ENCODE data around the gene PAX5.

Gene PAX5

DNA sequence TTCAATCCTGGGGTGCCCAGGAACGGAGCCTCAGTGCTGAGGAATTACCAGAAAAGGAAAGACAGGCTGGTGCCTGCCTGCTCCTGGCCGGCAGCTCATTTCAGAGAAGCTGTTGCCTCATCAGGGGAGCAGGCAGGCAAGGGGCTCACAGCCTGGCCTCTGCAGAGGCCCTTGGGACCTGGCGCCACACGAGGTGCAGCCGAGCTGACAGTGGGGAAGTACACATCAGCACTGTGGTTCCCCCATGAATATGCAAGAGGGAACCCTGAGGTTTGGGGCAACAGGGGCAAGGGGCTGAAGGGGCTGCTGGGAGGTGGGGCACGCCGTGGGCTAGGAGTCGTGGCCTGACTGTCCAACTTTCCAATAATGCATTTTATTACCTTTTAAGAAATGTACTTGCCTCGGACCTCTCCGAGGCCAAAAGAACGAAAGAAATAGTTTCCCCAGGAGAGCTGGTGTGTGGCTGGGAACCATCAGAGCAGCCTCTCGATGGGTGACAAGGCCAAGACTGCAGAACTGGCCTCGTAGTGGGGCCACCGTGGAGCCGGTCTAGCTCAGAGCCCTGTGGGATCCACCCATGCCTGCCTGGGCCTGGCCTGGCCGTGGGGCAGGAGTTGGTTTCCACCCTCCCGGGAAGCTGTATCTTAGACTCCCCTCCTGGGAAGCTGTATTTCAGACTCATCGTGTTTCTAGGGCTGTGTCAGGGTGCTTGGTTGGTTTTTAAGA lies 198.6 kb downstream of the PAX5 start:
- no peak for DNase-seq (ENCODE audit: low read depth, low spot score)

DNA sequence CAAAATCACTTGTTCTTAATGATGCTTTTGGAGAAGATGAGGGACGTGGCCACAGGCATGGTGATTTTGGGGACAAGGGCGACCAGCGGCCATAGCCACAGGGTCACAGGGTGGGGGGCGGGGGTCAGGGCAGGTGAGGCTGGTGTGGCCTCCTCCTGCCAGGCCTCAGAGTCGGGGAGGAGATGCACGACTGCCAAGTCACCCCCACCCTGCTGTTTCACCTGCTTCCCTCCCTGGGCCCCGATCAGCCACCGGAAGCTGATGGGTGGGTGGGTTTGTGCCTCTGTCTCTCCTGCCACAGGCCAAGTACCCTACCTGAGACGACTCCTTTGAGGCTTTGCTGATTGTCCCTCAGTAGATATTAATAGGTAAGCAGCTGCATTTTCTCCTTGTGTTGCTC lies 199.3 kb downstream of the PAX5 start:
- no peak for DNase-seq (ENCODE audit: low read depth, low spot score)

DNA sequence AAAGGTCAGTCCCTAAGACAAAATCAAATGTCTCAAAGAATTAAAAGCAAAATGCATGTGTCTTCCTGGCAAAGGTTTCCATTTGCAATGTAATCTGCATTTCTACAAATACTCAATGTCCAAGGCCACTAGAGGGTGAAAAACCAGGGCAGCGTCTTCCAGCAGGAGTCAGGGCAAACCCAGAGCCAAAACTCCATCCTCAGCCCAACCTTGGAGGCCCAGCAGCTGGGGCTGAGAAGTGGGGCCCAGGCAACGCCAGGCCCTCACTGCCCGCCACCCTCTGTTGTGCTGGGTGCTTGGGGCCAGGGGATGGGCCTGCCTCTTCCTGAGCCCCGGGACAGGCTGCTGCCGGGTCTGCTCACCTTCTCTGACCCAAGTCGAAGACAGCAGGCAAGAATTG lies 200.1 kb downstream of the PAX5 start:
- no peak for DNase-seq (ENCODE audit: low read depth, low spot score)

DNA sequence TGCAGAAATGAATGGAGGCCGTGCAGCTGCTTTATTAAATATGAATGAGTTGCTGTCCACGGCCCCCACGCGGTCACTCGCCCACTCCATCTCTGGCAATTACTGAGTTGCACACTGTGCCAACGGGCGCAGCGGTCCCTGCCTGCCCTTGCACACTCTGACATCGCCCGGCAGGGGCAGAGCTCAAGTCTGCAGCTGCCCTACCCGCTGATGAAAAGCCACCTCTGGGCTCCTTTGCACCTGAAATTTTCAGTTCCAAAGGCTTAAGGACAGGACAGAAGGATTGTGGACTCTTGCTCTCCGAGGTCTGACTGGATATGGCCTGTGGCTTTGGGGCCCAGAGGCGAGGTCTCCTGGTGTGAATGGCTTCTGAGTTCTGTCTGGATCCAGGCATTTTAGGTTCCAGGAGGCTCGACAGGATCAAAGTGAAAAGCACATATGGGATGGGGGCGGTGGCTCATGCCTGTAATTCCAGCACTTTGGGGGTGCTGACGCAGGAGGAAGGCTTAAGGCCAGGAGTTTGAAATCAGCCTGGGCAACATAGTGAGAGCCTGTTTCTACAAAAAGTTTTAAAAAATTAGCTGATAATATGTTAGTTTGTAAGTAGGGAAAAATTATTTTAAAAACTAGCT lies 201.8 kb downstream of the PAX5 start:
- DNase-seq (ENCODE audit: low read depth, low spot score) = no peak

DNA sequence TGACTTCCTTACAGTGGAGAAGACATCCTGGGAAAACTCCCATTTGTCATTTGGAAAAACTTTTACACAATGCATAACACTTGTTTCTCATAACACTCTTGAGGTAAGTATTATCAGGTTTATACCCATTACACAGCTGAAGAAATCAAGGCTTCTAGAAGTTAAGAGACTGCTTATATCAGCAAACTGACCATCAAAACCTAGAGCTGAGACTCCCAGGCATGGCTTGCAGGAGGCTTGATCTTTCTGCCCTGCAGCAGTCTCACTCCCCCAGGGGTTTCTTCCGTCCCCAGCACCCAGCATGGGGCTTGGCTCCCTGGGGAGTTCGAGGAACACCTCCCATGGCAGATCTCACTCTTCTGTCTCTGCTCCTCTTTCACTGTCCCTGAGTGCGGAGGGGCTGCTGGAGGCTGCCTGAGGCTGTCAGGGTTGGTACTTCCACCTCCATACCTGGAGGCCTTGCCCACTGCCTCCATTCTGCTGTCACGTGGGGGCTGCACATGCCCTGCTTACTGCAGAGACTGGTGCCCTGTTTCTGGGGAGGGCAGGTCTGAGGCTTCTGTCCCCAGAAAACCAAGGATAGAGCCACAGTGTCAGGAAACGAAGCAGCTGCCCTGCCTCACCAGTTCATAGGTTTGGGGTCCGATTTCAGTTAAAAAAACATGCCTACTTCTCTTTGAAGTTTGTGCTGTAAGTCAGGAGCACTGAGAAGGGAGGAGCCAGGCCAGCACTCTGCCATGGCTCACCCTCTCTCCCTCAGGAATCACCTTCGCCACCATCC lies 202.5 kb downstream of the PAX5 start:
- DNase-seq (ENCODE audit: low read depth, low spot score) = no peak

DNA sequence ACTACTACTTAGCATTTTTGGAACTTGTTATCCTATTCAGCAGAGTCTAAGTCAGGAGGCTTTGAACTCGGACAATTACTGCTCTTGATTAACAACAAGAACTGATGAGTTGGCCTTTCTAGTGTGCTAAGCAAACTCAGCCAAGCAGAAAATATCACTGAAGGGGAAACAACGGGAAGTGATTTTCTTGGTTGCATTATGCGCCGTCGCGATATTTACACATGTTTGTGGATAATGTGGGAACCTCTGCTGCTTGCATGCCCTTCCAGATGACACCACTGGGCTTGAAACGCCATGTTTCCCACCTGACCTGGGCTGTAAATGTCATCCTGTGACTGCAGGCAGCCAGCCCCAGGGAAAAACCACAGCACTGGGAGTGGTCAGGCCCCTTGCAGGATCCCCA lies 205.5 kb downstream of the PAX5 start:
- DNase-seq (ENCODE audit: low read depth, low spot score) = no peak

DNA sequence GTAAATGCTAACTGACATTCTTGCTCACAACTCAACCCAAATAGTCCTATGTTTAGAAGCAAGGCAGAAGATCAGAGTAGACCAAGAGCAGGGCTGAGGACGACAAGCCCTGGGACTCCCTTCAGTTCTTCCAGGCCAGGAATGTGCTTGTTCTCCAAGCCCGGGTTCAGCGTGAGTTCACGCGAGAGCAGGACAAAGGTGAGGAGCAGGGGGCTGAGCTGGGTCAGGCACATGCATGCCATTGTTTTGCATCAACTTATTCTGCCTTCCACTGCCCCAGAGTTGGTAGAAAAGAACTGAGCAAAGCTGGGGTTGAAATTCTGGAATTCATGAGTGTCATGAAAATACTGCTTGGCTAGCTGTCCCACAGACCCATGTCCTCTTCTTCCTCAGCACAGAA lies 206.5 kb downstream of the PAX5 start:
- DNase-seq (ENCODE audit: low read depth, low spot score) = no peak

DNA sequence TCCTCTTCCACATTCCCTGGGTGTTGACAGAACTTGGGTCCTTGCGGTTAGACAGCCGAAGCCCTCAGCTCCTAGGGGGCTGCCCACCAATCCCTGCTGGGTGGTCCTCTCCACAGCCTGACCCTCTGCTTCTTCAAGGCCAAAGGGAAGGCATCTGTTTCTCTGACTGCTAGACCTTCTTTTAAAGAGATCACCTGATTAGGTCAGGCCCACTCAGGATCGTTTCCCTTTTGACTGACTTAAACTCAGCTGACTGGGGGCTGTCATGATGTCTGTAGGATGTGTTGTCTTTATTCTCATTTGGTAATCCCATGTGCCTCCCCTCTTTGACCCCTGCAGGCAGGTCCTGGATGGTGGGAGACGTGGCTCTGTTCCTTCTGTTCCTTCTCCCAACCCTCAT lies 207.5 kb downstream of the PAX5 start:
- DNase-seq (ENCODE audit: low read depth, low spot score) = no peak

DNA sequence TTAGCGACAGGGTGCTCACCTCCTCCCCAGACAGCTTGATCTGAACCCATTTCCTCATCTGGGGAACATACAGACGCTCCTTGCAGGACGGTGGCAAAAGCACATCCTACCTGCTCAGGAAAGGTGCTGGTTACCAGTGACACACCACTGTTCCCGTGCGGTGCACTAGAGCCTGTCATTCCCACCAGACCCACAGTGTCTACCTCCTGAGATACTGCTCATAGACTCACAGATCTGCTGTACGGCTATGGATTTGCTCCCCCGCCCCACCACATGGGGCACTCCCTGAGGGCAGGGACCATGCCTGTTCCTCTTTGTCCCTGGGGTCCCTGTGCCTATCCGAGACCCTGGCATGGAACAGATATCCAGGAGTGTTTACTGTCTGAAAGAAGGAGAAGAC lies 208.9 kb downstream of the PAX5 start:
- DNase-seq (ENCODE audit: low read depth, low spot score) = no peak

DNA sequence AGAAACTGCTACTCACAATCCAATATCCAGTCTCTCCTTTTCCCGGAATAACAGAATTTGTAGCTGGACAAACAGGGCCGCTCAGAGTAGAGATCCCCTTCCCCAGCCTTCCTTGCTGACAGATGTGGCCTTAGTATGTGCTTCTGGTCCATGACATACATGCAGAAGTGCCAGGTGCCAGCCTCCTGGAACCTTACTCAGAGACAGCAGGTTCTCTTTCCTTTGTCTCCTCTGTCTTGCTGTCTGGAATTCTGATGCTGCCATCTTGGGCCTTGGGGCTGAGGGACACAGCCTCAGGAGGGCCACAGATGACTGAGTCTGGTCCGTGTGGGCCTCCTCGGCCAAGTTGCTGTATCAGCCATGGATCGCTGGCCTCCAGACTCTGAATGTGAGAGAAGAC lies 210.1 kb downstream of the PAX5 start:
- no peak for DNase-seq (ENCODE audit: low read depth, low spot score)

DNA sequence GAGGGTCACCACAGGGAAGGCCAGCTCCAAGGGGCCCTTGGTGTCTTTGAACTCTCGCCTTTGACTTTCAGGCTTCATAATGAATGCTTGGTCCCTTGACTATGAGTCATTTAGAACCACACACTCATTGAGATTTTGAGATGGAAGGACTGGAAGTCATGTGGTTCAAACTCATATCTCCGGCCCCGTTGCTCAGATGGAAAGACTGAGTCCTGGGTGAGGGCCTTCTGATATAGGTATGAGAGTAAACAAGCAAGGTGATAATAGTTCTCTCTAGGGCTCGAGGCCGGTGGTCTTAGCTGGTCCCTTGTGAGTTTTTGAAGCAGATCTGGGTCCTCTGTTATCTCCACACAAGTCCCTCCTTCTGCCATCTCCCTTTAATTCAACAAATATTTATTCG lies 210.6 kb downstream of the PAX5 start:
- no peak for DNase-seq (ENCODE audit: low read depth, low spot score)

DNA sequence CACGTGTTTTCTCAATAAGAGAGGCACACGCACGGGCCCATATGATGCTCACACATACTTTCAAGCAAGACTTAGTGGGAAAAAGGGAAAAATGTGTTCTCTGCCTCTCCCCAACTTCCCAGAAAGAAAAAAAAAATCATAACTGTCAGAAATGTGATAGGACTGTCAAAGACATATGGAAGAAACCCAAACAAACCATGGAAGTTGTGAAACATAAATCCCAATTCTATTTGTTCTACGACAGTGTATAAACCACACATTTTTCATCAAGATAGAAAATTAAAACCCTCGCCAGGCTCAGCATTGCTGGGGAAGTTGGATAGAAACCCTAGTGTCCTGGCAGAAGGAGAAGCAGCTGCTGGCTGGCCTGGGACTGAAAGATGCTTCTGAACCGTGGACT lies 211.9 kb downstream of the PAX5 start:
- DNase-seq (ENCODE audit: low read depth, low spot score) = no peak

DNA sequence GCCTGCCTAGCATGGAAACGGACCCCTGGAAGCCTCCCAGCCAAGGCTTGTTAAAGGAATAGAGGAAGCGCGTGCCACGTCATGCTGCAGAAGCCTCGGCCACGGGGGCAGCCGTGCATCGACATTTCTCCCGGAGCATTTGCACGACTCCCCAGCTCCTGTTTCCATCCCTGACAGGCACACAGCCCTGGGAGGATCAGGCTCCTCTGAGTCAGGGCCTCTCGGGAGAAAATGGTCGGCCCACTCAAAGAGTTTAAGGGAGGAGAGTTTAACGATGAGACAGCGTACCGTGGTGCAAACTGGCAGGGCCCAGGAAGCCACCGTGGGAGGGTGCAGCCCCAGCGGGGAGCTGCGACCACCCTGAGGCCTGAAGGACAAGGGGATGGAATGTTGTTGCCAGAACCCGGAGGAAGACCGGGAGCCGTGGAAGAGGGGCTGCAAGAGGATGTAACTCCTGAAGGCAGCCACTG lies 213.6 kb downstream of the PAX5 start:
- DNase-seq (ENCODE audit: low read depth, low spot score) = no peak

DNA sequence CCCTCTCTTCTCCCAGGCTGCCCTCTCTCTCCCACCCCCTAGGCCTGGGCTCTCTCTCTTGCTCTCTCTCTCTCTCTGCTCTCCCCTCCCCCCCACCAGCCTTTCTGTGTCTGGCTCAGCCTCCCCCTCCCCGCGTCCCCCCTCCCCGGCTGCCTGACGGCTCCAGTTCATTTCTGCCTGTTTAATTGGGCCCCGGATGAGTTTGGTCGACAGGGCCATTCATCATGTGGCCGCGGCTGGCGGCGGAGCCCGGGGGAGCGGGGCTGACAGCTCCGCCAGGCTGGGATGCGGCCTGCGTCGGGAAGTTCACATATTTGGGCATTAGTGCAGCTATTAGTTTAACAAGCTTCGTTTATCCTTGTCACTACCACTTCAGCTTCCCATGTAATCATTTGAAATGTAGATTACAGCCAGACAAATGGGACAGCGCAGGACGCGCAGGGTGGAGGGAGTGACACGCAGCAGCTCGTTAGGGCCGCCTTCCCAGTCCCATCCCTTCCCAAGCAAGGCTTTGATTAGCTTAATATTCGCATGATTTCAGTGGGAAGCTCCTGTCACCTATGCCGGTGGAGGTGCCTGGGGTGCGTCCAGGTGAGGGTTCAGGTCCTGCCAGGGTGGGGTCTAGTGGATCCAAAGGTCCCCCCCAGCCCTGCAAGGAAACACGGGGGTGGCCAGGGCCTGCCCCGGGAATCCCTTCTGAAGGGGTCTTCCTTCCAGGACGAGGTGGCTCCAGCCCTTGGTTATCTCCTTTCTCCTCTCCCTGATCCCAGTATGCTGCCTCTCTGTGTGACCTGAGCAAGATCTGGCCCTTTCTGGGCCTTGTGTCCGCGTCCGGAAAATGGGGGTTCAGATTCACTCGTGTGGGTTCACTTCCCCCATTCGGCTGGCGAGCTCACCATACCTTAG lies 214.8 kb downstream of the PAX5 start:
- no peak for DNase-seq (ENCODE audit: low read depth, low spot score)

DNA sequence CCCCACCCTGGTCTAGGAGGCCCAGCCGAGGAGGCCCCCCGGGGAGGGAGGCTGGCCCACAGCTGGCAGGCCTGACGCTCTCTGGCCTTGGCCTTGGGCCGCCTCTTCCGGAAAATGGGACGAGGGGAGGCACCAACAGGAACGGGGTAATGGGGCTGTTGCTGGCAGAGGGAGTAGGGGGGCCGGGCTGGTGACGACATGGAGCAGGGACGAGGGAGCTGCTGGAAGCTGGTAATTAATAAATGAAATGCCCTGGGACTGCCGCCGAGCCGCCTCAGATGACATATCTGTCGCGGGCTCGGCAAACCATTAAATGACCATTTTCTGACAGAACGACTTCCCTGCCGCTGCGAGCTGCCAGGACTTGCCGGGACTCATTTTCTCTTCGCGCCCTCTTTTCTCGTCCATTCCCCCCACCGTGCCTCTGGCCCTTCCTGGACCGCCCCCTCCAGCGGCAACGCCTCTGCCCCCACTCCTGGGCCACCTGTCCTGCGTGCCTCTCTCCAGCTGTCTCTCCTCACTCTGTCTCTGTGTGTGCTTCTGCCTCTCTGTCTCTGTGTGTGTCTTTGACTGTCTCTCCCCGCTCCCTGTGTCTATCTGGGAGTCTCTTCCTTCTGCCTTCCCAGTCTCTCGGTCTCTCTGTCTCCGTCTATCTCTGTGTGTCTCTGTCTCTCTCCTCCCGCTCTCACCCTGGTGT lies 215.7 kb downstream of the PAX5 start:
- DNase-seq (ENCODE audit: low read depth, low spot score) = no peak

DNA sequence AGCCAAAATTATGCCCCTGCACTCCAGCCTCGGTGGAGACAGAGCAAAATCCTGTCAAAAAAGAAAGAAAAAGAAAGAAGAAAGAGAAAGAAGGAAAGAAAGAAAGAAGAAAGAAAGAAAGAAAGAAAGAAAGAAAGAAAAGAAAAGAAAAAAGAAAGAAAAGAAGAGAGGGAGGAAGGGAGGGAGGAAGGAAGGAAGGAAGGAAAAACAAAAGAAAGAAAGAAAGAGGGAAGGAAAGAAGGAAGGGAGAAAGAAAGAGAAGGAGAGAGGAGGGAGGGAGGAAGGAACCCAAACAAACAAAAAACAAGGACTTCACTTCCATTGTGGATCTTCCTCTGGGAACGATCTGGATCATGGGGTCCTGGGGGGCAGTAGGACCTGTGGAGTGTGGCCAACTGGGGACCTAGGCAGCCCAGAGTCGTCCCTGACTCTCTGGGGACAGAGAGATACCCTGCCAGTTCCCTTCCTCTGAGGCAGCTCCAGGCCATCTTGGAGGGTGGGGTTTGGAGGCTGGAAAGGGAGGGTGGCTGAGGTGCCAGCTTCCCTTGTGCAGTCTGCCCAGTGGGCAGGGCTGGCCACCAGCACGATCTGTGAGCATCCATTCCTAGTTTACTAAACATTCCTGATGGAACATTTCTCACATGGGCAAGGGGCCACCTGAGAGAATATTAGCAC lies 216.8 kb downstream of the PAX5 start:
- DNase-seq (ENCODE audit: low read depth, low spot score) = no peak

DNA sequence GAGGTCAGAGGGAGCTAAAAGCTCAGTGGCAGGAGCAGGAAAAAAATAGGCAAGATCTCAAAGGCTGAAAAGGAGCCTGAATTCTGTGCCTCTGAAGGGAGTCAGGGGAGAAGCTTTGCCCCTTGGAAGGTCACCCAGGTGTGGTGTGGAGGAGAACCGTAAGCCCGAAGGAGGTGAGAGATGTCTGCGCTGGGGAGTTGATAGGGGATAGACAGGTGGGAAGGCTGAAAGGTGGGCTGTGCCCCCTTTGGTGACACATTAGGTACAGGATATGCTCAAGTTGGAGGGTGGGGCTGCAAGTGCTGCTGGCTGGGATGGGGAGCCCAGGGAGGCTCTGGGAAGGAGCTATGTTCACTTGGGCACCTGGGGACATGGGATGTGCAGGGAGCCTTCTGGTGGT lies 217.7 kb downstream of the PAX5 start:
- DNase-seq (ENCODE audit: low read depth, low spot score) = no peak

DNA sequence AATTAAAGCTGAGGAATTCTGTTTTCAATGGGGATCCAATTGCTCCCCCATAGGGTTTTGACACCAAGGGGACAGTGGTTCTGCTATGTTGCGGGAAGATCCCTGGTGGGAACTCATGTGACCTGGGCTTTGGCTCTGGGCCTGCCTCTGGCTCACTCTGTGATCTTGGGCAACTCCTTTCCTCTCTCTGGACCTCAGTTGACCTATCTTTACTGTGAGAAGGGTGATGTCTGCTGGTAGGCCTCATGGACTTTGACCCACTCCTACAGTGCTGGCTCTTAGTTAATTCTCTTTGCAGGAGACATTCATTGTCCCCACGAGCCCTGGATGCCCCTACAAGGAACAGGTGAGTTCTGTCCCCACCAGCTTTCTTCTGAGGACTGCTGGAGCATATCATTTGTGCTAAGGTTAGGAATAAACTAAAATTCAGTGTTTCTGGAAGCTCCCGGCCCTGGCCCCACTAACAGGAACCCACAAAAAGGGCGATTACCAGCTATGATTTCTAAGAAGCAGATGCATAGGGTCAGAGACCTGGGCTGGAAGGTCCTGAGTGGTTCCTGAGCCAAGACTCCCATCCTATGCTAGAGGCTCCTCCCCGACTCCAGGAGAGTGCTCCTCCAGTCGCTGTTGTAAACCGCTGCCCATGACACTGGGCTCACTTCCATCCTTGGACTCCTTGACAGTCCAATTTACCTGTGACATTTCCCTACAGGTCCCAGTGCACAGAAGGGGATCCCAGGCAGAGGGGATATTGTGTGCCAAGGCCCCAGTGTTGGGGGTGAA lies 218.3 kb downstream of the PAX5 start:
- no peak for DNase-seq (ENCODE audit: low read depth, low spot score)

DNA sequence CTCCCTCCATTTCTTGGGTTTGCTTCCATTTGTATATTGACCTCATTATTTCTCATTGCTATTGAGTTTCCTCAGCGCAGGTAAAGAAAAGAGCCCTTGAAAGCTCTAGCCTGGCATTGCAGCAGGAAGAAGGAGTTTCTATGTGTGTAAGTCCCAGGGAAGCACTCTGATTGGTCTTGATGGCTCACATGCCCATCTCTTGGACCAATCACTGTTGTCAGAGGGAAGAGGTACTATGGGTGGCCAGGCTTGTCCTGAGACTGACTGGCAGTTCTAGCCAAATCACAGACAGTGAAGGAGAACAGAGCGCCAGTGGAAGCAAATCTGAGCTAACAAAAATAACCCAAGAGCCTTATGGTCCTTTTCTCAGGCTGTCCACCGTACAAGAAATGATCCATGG lies 219.0 kb downstream of the PAX5 start:
- no peak for DNase-seq (ENCODE audit: low read depth, low spot score)

DNA sequence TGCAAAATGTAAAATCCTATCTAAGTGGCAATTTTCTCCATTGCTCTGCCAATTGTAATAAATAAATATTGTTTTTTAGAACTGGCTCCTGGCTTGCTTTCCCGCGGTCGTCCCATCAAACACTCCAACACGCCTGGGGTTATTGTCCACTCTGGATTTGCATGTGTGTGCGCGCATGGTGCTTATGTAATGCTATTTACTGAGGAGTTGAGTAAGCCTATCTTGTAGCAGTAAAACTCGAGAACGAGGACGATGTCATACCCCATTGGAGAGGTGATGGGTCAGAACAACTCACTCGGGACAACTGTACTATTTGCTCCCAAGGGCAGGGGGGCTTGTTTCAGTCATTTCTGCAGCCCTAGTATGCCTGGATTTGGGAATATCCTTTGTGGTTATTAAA lies 220.9 kb downstream of the PAX5 start:
- no peak for DNase-seq (ENCODE audit: low read depth, low spot score)
